GM19397 (cell line): ENCODE data around the gene OR6C6.
"Not testable (repeated sequence)": the region's sequence is repeated elsewhere in the genome, so short reads cannot be mapped to it uniquely, and the experiment has no call there.

Experiments used
- ATAC-seq: cut with Tn5 transposase; IDR thresholded peaks from one replicate; pipeline ENCODE4 v1.9.1; 2021; ENCODE audit warnings: mild to moderate bottlenecking, moderate library complexity; ENCODE audit not compliant: unreplicated experiment

OR6C6 gene

DNA sequence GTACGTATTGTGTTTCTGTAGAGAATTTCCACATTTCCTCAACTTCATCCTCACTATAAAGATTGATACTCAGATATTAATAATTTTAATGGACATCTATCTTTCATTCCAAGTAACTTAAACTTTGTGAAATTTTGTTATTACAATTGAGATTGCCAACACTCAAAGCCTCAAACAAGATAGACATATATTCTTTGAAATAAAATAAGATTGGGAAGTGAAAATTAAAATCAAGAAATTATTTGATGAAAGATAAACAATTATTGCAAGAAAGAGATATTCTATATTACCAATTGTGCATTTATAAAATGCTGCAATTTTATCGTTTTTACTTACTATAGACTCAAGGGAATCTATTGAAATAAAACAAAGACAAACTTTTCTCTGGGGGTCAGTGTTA lies at the start of gene OR6C6:
Gene OR6C6, minus strand, starts transcription at position 101 of the 400 bp plus-strand sequence. CDS start 1,337 bp downstream, outside the sequence.
- ATAC-seq, result no peak

DNA sequence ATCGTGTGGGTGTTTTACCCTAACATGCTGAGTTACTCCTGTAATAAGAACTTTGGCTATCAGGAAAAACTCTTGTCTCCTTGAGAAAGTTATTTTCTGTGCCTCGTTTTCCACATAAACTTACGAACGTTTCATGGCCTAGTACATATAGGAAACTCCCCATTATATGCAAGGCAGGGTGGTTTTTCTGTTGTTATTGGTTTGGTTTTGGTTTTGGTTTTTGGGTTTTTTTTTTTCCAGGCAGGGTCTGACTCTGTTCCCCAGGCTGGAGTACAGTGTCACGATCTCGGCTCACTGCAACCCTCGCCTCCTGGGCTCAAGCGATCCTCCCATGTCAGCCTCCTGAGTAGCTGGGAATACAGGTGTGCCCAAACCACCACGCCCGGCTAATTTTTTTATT lies 39.6 kb upstream of the OR6C6 start:
- ATAC-seq, result no peak

DNA sequence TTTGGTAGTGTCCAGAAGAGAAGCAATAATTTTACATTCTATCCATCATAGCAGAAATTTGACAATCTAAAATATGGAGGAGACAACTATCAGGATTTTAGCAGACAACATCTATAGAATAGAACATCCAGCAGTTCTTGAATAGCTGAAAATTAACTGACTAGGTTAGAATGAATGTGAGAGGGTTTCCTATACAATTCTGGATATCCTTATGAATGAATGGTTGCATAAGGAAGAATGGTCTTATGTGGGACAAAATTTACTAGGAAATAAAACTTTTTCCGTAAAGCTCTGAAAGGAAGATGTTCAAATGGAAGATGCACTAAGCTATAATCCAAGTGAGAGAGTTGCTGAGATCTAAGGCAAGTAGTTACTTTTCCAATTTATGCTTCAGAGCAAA lies 34.1 kb upstream of the OR6C6 start, which contains the start of gene OR6C3:
Gene OR6C3, plus strand, starts transcription at position 301 of the 400 bp plus-strand sequence. CDS start 955 bp downstream, outside the sequence.
- ATAC-seq, result no peak

DNA sequence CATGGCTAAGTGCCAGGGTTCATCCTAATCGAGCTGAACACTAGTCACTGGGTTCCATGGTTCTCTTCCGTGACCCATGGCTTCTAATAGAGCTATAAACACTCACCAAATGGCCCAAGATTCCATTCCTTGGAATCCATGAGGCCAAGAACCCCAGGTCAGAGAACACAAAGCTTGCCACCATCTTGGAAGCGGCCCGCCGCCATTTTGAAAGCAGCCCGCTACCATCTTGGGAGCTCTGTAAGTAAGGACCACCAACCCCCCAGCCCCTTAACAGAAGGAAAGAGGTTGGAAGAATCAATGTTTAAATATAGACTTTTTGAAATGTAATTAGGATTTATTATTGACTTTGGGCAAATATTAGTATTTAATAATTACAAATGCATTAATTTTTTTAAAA lies 29.4 kb upstream of the OR6C6 start:
- not testable (repeated sequence) for ATAC-seq

DNA sequence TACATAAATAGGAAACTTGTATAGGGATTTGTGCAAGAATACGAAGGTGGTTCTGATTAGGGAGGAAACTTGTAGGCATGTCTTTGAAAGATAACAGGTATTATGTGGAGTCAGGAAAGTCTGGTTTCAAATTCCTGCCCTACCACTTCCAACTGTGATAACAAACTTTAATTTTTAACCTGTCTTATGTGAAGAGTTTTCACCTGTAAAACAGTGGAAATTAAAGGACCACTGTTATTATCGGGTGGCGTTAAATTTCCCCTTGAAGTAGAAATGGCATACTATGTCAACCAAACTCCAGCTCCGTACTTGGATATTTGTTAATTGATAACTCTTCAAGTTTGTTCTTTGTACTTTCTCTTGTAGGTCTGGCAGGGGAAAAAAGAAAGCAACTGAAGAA lies 23.8 kb upstream of the OR6C6 start:
- ATAC-seq, result no peak

DNA sequence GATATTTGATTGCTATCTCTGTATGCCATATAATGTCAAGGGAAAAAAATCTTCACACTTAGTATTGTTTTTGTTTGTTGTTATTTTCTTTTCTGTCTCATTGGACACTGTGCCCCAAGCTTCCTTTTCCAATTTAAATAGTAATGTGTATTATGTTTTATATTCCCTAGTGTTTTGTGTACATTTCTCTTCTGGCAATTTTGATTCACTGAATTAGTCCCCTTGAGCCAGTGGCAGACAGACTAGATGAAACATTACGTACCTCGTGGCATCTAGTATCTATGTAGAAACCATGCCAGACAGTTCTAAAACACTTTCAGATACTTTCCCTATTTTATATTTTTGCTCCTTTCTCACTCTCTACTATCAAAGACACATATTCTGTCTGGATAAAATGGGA lies 17.7 kb upstream of the OR6C6 start, which contains the start of gene OR6C1:
Gene OR6C1, plus strand, starts transcription at position 301 of the 400 bp plus-strand sequence. CDS start 6,257 bp downstream, outside the sequence.
- ATAC-seq, result no peak

DNA sequence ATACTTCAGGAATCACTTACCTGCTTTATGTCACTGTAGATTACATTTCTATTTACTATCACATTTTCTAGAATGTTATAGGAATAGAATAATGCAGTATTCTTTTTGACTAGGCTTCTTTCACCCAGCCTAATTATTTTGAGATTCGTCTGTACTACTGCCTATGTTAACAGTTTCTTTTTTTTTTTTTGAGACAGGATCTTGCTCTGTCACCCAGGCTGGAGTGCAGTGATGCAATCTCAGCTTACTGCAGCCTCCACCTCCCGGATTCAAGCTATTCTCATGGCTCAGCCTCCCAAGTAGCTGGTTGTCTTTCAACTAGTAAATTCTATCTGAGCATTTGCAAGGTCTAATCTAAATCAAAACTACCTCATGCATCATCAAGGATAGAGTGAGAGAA lies 6.4 kb downstream of the OR6C6 start:
- no peak for ATAC-seq

DNA sequence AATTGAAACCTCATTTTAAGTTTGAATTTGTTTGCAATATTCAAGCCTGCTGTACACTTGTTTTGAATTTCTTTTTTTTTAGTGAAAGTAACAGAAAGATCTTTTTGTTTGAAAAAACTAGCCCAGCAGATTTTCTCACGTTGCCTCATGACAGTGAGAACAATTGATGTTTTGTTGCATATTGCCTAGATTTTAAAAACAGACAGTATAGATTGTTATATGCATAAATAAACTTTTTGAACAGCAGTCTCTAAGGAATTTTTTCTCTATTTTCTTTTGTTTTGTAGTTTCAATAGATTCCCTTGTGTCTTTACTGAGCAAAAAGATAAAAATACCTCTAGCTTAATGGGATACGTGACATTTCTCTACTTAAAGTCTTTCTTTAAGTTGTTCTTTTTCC lies 15.4 kb downstream of the OR6C6 start:
- no peak for ATAC-seq

DNA sequence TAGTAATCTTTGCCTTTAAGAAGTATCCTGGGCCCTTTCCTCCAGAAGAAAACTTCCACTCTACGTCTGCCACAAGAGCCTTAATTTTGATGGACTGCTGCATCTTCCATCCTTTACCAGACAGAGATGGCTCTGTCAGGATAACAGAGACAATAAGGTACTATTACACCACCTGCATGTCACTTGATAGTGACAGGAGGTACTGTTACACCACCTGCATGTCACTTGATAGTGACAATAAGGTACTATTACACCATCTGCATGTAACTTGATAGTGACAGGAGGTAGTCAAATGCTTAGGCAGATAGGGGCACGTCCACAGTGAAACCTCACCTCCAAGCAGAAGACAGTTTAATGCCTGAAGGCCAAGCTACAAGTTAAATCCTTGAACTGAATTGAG lies 38.1 kb downstream of the OR6C6 start:
- ATAC-seq, result no peak

DNA sequence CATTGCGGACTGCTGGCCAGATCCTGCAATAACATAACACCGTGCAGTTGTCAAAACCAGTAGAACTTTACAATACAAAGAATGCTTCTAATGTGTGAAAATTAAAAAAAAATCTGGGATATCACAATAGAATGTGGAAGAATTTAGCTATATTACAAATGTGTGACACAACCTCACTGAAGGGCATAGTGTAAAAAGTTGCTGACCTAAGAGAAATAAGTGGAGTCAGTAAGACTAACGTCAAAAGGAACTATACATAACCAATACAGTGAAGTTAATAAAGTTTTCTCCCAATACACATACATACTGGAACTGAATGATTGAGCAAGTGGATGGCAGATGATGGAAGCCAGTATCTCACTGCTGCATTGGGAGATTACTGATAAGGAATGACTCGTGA lies 39.5 kb downstream of the OR6C6 start:
- no peak for ATAC-seq

DNA sequence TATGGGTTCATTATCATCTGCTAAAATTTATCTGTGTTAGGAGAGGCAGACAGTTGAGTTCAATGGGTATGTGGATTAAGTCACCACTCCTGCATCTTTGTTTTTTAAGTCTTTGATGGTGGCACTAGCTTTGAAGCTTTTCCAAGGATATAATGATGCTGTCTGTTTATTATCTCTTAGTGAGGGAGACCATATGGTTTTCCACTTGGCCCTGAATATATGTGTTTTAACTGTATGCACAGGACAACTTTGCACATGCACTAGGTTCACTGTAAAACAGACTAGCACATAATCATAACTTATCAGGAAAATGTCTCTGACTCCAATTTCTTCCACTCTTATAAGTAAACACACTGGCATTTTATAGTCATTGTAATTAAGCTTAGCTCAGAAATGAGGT lies 43.1 kb downstream of the OR6C6 start:
- ATAC-seq, result no peak

DNA sequence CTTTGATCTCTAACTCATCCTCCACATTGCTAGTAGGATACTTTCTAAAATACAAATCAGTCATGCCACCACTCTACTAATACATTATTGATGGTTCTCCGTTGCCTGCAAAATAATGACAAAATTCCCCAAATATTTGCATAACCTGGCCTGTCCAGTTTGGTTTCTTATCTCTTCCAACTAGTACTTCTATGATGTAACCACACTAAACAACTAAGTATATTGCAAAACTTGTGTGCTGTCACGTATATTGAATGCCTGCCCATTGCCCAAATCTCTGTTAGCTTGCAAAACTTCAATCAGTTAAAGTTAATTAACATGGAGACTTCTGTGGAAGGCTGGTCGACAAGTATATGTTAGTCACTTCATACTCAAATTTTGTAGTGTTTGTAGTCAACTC lies 45.4 kb downstream of the OR6C6 start:
- no peak for ATAC-seq

DNA sequence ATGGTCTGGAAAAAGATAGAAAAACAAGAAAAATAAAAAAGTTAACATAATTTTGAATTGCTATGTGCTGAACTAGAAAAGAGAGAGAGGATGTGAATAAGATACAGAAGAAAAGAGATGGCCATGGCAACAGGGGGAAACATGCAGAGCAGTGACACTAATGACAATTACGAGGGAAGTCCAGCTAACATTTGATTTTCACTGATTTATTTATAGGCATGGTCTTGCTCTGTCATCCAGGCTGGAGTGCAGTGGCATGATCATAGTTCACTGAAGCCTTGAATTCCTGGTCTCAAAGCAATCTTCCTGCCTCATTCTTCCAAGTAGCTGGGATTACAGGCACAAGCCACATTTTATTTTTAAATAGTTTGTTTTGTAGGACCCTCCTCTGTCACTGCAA lies 50.2 kb downstream of the OR6C6 start:
- no peak for ATAC-seq

DNA sequence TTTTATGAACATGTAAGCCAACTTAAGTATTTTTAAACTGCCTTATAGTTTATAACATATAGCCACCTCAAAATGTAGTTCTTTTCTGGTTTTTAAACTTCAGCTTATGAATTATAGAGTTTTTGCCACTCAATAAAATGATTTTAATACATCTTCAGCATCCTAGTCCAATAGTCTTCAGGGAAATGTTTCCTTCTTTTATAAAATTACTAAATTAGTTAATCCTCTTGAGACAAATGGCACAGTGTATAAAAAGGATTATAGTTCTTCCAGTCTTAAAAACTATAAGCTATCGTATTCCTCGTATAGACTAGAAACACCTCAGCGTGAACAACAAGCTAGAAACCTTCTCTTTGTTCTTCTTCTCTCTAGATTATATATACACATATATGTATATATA lies 52.1 kb downstream of the OR6C6 start, which contains the start of gene OR6C74:
Gene OR6C74, plus strand, starts transcription at position 301 of the 400 bp plus-strand sequence. CDS start 2,679 bp downstream, outside the sequence.
- no peak for ATAC-seq
